Rectal smooth muscle tissue (tissue), 1 donor: ENCODE results near the gene MYLK4.

ENCODE experiments used
- H3K27ac ChIP-seq: one replicate; pipeline ENCODE4 v1.7.0; 2013; ENCODE audit warnings: low read depth, low read length, inconsistent platforms
- H3K27me3 ChIP-seq: one replicate; pipeline ENCODE4 v1.7.0; 2013; ENCODE audit warnings: low read length; ENCODE audit not compliant: control insufficient read depth, insufficient read depth
- H3K36me3 ChIP-seq: one replicate; pipeline ENCODE4 v1.7.0; 2013; ENCODE audit warnings: low read length; ENCODE audit not compliant: control insufficient read depth, insufficient read depth
- H3K4me1 ChIP-seq: one replicate; pipeline ENCODE4 v1.7.0; 2013; ENCODE audit warnings: low read length; ENCODE audit not compliant: control insufficient read depth, insufficient read depth
- H3K4me3 ChIP-seq: one replicate; pipeline ENCODE4 v1.7.0; 2013; ENCODE audit warnings: low read length
- H3K9ac ChIP-seq: one replicate; pipeline ENCODE4 v1.7.0; 2013; ENCODE audit warnings: low read length

Gene MYLK4

GRCh38 chr6:2750832-2751231, at the start of gene MYLK4:
TSS of gene MYLK4 (minus strand) at chr6:2750922. CDS start at chr6:2749294, 1,628 bp downstream.
- Histone ChIP-seq H3K36me3 (no peaks in the 10 kb centered on the region), H3K4me1 (no peaks in the 10 kb centered on the region), H3K4me3 (no peak within 1 kb of the TSS), H3K9ac (no peak within 1 kb of the TSS), H3K27ac (no peak within 1 kb of the TSS), H3K27me3 (no peaks in the 10 kb centered on the region)

- Histone ChIP-seq H3K9ac (no peak overlapping the region), H3K4me1 (no peaks in the 10 kb centered on the region), H3K36me3 (no peaks in the 10 kb centered on the region), H3K27ac (no peak overlapping the region), H3K4me3 (no peak overlapping the region), H3K27me3 (no peaks in the 10 kb centered on the region)
Measured at GRCh38 chr6:2799936-2800527, 49.3 kb upstream of the MYLK4 start.

- H3K4me1 ChIP-seq = no peaks in the 10 kb centered on the region
- H3K27ac ChIP-seq = no peak overlapping the region
- no peaks in the 10 kb centered on the region for H3K36me3 ChIP-seq
- no peak overlapping the region for H3K4me3 ChIP-seq
- no peaks in the 10 kb centered on the region for H3K27me3 ChIP-seq
- no peak overlapping the region for H3K9ac ChIP-seq
Measured at GRCh38 chr6:2798586-2799134, 47.9 kb upstream of the MYLK4 start.

- Histone ChIP-seq H3K27ac (no peak overlapping the region), H3K4me1 (no peaks in the 10 kb centered on the region), H3K4me3 (no peak overlapping the region), H3K27me3 (no peaks in the 10 kb centered on the region), H3K36me3 (no peaks in the 10 kb centered on the region), H3K9ac (no peak overlapping the region)
Measured at GRCh38 chr6:2797564-2798031, 46.9 kb upstream of the MYLK4 start.

- H3K36me3 ChIP-seq = no peaks in the 10 kb centered on the region
- H3K27ac ChIP-seq = no peak overlapping the region
- H3K27me3 ChIP-seq = no peaks in the 10 kb centered on the region
- H3K4me1 ChIP-seq = no peaks in the 10 kb centered on the region
- H3K9ac ChIP-seq = no peak overlapping the region
- H3K4me3 ChIP-seq = no peak overlapping the region
Measured at GRCh38 chr6:2796861-2797260, 46.1 kb upstream of the MYLK4 start.

- H3K36me3 ChIP-seq = no peaks in the 10 kb centered on the region
- peaks cover 6% of the 10 kb centered on the region for H3K4me1 ChIP-seq
- no peak overlapping the region for H3K9ac ChIP-seq
- no peak overlapping the region for H3K4me3 ChIP-seq
- no peak overlapping the region for H3K27ac ChIP-seq
- H3K27me3 ChIP-seq = no peaks in the 10 kb centered on the region
Measured at GRCh38 chr6:2795956-2796355, 45.2 kb upstream of the MYLK4 start.

GRCh38 chr6:2795162-2795561, 44.4 kb upstream of the MYLK4 start:
- no peaks in the 10 kb centered on the region for H3K27me3 ChIP-seq
- no peak overlapping the region for H3K9ac ChIP-seq
- no peak overlapping the region for H3K27ac ChIP-seq
- peaks cover 13% of the 10 kb centered on the region for H3K4me1 ChIP-seq
- no peaks in the 10 kb centered on the region for H3K36me3 ChIP-seq
- H3K4me3 ChIP-seq = no peak overlapping the region

GRCh38 chr6:2794171-2794730, 43.5 kb upstream of the MYLK4 start:
- Histone ChIP-seq H3K4me1 (peaks cover 13% of the 10 kb centered on the region), H3K9ac (no peak overlapping the region), H3K27ac (no peak overlapping the region), H3K27me3 (no peaks in the 10 kb centered on the region), H3K36me3 (no peaks in the 10 kb centered on the region), H3K4me3 (no peak overlapping the region)

- H3K4me1 ChIP-seq = peaks cover 13% of the 10 kb centered on the region
- no peaks in the 10 kb centered on the region for H3K27me3 ChIP-seq
- H3K27ac ChIP-seq = no peak overlapping the region
- no peaks in the 10 kb centered on the region for H3K36me3 ChIP-seq
- no peak overlapping the region for H3K4me3 ChIP-seq
- no peak overlapping the region for H3K9ac ChIP-seq
Measured at GRCh38 chr6:2793534-2794151, 42.9 kb upstream of the MYLK4 start.

- Histone ChIP-seq H3K27ac (no peak overlapping the region), H3K36me3 (no peaks in the 10 kb centered on the region), H3K4me1 (peaks cover 13% of the 10 kb centered on the region)
Measured at GRCh38 chr6:2792330-2793110, 41.8 kb upstream of the MYLK4 start.

GRCh38 chr6:2791450-2791974, 40.8 kb upstream of the MYLK4 start:
- Histone ChIP-seq H3K27me3 (no peaks in the 10 kb centered on the region), H3K27ac (peak overlapping the region; percentile 82), H3K4me3 (no peak overlapping the region), H3K9ac (no peak overlapping the region), H3K4me1 (peaks cover 13% of the 10 kb centered on the region), H3K36me3 (no peaks in the 10 kb centered on the region)

More at GRCh38 chr6:2792330-2793110, 41.8 kb upstream of the MYLK4 start:
- no peak overlapping the region for H3K4me3 ChIP-seq
- H3K9ac ChIP-seq = no peak overlapping the region
- no peaks in the 10 kb centered on the region for H3K27me3 ChIP-seq
